Activated naive CD4-positive, alpha-beta T cell treated with anti-CD3 and anti-CD28 coated beads, Interleukin-2, amount 50 U/mL, for 24 hours (primary cell): ENCODE results near the gene GDPD2.

ENCODE experiments used
- H3K27ac Mint-ChIP-seq: one replicate; pipeline ENCODE4 v1.8.0; 2021; ENCODE audit warnings: mild to moderate bottlenecking, mixed read lengths
- H3K27me3 Mint-ChIP-seq: one replicate; pipeline ENCODE4 v1.8.0; 2021; ENCODE audit warnings: mixed read lengths
- H3K36me3 Mint-ChIP-seq: one replicate; pipeline ENCODE4 v1.8.0; 2021; ENCODE audit warnings: mixed read lengths
- H3K4me1 Mint-ChIP-seq: one replicate; pipeline ENCODE4 v1.8.0; 2021; ENCODE audit warnings: mixed read lengths
- H3K4me3 Mint-ChIP-seq: one replicate; pipeline ENCODE4 v1.8.0; 2021; ENCODE audit warnings: mild to moderate bottlenecking, mixed read lengths
- H3K9me3 Mint-ChIP-seq: one replicate; pipeline ENCODE4 v1.8.0; 2021; ENCODE audit warnings: mixed read lengths

Gene GDPD2

DNA sequence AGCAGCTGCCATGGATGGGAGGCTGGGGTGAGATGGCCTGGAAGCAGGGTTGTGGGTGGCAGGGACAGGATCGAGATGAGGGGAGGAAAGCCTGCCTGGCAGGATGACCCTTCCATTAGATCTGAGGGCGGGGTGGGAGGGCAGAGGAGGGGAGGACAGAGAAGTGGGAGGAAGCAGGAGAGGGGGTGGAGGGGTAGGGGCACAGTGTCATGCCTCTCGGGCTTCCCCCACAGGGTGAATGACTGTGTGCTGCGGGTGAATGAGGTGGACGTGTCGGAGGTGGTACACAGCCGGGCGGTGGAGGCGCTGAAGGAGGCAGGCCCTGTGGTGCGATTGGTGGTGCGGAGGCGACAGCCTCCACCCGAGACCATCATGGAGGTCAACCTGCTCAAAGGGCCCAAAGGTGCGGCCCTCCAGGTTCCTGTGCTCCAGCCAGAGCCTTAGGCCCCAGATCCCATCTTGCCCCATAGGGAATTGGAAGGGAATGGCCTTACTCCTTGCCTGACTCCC is 26.4 kb downstream of the GDPD2 start:
- Mint-ChIP-seq H3K4me1 (peaks cover 20% of the 10 kb centered on the region), H3K36me3 (no peaks in the 10 kb centered on the region), H3K27me3 (peaks cover 4% of the 10 kb centered on the region), H3K27ac (no peak overlapping the region), H3K4me3 (no peak overlapping the region), H3K9me3 (no peaks in the 10 kb centered on the region)

DNA sequence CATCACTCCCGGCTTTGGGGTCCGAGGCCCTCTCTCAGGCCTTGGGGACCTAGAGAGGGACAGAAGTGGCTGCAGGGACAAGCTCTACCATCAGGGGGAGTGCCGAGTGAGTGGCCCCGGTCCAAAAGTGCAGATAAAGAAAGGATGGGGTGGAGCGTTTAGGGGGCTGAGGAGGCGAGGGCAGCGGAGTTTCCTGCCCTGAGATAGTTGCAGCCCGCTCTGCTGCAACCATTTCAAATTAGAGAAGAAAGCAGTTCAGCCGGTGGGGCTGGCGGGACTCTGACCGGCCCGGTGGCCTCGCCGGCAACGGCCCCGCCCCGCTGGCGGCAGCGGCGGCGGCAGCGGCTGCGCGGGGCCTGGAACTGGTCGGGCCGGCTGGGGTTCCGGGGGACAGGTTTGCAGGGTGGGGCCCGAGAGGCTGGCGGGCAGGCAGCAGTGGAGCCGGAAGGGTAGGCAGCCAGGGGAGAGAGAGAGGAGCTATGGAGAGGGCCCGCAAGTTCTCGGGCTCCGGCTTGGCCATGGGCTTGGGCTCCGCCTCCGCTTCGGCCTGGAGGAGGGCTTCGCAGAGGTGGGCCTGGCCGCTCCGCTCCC is 29.1 kb downstream of the GDPD2 start:
- Mint-ChIP-seq H3K4me3 (peak overlapping the region; percentile 94), H3K27me3 (no peaks in the 10 kb centered on the region), H3K9me3 (no peaks in the 10 kb centered on the region), H3K4me1 (peaks cover 38% of the 10 kb centered on the region), H3K27ac (peak overlapping the region; percentile 91), H3K36me3 (no peaks in the 10 kb centered on the region)

DNA sequence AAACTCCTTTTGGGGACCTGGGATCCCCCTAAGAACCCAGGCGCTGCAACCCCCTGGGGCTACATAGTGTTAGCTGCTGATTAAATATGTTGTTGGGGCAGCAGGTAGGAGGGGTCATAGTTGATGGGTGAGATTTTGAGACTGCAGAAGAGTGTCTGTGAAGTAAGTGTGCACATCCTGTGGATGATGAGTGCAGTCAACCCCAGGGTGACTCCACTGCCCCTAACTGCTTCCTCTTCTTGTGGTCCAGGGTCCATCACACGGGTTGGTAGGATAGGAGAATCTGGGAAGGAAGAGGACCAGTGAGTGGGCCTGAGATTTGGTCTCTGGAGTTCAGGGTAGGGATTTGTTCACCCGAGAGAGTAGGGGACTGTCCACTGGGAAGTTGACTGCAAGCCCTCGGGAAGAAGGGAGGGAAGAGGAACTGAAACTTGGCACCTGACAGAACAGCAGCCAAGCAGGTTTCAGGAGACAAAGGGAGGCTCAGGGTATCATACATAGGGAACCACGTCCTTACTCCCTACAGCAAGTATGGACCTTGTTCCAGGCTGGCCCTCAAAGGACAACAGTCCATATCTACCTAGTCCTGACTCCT is 30.0 kb downstream of the GDPD2 start:
- Mint-ChIP-seq H3K27me3 (no peaks in the 10 kb centered on the region), H3K9me3 (no peaks in the 10 kb centered on the region), H3K27ac (peak overlapping the region; percentile 70), H3K36me3 (no peaks in the 10 kb centered on the region), H3K4me1 (peaks cover 38% of the 10 kb centered on the region), H3K4me3 (peak overlapping the region; percentile 55)

DNA sequence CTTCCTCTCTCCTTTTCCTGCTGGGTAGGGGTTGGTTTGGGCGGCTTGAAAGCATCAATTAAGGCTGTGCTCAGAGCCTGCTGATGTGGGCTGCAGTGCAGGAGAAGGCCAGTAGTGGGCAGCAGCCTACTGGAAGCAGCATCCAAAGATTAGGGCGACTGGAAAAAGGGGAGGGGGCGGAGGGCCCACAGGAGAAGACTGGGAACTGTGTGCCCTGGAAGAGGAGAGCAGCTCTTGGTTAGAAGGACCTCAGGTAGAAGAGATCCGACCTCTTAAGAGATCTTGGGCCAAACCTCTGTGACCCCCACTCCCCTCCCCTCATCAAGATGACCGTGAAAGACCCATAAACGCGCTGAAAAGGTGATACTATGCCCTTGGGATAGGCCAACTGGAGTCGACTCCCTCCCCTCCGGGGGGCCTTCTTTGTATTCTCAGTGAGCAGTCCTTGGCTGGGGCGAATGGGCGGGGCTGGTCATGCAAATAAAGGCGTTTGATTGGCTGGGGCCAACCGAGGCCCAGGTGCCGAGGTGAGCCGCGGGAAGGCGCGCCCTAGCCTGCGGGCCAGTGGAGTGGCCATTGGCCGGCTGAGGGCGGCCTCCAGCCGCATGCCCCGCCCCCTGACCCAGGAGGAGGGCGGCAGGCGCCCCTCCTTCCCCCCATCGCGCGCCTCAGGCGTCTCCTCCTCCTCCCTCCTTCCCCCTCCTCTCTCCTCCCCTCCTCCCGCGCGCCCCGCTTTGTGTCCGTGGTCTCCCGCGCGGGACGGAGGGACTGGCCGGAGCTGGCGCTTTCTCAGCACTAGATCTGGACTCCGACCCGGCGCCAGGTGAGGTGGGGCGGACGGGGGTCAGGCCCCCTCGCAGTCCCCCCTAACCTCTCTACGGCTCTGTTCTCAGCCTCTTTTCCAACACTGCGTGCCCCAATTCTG is 31.6 kb downstream of the GDPD2 start:
- no peaks in the 10 kb centered on the region for H3K9me3 Mint-ChIP-seq
- H3K4me1 Mint-ChIP-seq: peaks cover 38% of the 10 kb centered on the region
- peak overlapping the region; percentile 84 for H3K4me3 Mint-ChIP-seq
- H3K36me3 Mint-ChIP-seq: no peaks in the 10 kb centered on the region
- H3K27ac Mint-ChIP-seq: peak overlapping the region; percentile 83
- H3K27me3 Mint-ChIP-seq: no peaks in the 10 kb centered on the region

DNA sequence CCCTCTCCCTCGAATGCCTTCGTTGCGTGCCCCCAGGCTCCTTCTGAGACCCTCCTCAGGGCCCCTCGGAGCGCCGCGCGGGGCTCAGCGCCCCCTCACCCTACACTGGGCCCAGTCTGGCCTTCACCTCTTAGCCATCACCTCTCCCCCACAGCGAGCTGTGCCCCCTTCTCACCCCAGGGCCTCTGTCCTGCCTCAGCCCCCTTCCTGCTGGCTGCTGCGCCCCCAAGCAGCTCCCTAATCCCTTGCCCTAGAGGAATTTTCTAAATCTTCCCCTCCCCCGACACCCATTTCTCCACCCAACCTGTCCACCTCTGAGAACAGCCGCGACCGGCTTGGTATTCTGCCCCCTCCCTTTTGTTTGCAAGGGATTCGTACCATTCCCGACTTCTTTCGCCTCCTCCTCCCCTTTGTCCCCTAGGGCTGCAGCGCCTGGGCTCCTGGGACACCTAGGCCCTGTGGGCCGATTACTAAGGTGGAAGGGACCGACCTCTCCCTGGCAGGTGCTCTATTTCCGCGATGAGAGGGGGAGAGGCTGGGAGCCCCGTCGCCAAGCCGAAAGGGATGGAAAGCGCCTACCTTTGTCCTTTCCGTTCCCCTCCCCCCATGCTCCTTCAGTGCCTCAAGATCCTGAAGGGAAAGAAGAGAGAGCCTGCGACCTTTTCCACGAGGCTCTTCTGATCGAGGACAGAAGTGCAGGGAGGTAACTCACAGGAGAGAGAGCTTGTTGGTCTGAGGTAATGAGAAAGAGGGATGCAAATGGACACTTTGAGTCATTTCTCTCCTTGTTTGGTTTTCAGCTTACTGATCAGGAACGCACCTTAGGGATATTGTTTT is 32.5 kb downstream of the GDPD2 start:
- no peaks in the 10 kb centered on the region for H3K9me3 Mint-ChIP-seq
- H3K27ac Mint-ChIP-seq: peak overlapping the region; percentile 84
- H3K27me3 Mint-ChIP-seq: no peaks in the 10 kb centered on the region
- H3K36me3 Mint-ChIP-seq: no peaks in the 10 kb centered on the region
- peaks cover 38% of the 10 kb centered on the region for H3K4me1 Mint-ChIP-seq
- peak overlapping the region; percentile 84 for H3K4me3 Mint-ChIP-seq

DNA sequence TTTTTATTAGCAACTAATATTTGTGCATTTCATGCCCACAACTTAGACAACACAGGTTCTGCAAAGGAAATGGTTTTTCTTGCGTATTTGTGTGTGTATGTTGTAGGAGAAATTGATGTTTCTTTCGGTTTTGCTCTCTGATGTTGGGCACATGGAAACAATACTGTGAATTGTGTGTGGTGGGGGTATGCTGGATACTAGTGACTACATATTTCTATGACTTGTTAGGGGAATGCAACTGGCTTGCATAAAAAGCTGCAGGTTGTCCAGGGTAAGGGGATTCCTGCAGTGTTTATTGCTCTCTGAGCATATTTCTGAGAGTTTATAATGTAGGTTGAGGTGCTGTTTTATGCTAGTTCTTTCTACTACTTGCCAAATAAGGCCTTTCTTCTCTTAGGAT is 33.1 kb downstream of the GDPD2 start:
- no peaks in the 10 kb centered on the region for H3K9me3 Mint-ChIP-seq
- no peaks in the 10 kb centered on the region for H3K27me3 Mint-ChIP-seq
- peak overlapping the region; percentile 84 for H3K27ac Mint-ChIP-seq
- no peaks in the 10 kb centered on the region for H3K36me3 Mint-ChIP-seq
- H3K4me3 Mint-ChIP-seq: peak overlapping the region; percentile 84
- peaks cover 38% of the 10 kb centered on the region for H3K4me1 Mint-ChIP-seq

DNA sequence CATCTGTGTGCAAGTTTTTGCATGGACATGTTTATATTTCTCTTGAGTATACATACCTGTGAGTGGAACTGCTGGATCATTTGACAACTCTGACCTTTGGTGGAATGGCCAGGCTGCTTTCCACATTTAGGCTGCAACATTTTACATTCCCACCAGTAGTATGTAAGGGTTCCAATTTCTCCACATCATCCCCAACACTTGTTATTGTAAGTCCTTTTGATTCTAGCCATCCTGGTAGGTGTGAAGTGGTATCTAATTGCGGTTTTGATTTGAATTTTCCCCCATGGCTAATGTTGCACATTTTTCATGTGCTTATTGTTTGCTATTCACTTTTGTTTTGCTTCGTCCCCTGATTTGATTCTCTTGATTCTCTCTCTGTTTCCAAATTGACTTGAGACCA is 37.9 kb downstream of the GDPD2 start:
- Mint-ChIP-seq H3K27me3 (no peaks in the 10 kb centered on the region), H3K4me3 (no peak overlapping the region), H3K4me1 (peaks cover 12% of the 10 kb centered on the region), H3K27ac (no peak overlapping the region), H3K36me3 (no peaks in the 10 kb centered on the region), H3K9me3 (no peaks in the 10 kb centered on the region)

DNA sequence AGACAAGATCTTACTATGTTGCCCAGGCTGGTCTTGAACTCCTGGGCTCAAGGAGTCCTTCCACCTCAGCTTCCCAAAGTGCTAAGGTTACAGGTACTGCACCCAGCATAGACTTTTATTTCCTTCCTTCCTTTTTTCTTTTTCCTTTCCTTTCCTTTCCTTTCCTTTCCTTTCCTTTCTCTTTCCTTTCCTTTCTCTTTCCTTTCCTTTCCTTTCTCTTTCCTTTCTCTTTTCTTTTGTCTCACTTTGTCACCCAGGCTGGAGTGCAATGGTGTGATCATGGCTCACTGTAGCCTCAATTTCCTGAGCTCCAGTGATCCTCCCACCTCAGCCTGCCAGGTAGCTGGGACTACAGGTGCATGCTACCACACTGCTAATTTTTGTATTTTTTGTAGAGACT is 40.9 kb downstream of the GDPD2 start:
- Mint-ChIP-seq H3K36me3 (peaks cover 3% of the 10 kb centered on the region), H3K27me3 (no peaks in the 10 kb centered on the region), H3K9me3 (no peaks in the 10 kb centered on the region), H3K4me1 (no peaks in the 10 kb centered on the region), H3K4me3 (no peak overlapping the region), H3K27ac (no peak overlapping the region)

DNA sequence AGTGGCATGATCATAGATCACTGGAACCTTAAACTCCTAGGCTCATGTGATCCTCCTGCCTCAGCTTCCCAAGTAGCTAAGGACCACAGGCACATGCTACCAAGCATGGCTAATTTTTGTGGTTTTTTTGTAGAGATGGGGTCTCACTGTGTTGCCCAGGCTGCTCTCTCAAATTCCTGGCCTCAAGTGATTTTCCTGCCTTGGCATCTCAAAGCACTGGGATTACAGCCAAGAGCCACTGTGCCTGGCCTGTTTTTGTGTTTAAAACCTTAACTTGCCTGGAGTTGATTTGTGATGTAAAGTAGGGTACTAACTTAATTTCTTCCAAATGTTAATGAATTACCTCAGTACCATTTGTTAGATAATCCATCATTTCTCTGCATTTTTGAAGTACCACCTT is 43.9 kb downstream of the GDPD2 start:
- Mint-ChIP-seq H3K9me3 (no peaks in the 10 kb centered on the region), H3K36me3 (peaks cover 8% of the 10 kb centered on the region), H3K4me1 (peaks cover 13% of the 10 kb centered on the region), H3K27ac (no peak overlapping the region), H3K27me3 (no peaks in the 10 kb centered on the region), H3K4me3 (no peak overlapping the region)

DNA sequence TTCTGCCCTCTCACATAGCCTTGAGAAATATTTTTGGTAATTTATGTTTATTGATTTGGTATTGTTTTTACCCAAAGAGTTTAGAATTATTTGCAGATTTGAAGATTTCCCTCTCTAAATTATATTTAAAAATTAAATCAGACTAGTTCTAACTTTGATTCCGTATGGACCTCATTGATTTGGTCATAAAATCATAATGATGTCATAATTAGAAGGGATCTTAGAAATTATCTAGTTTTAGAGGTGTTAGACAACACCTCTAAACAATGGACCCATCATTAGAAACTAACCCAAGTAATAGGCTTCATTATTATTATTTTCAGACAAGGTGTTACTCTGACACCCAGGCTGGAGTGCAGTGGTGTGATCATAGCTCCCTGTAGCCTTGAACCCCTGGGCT is 45.6 kb downstream of the GDPD2 start:
- Mint-ChIP-seq H3K4me3 (no peak overlapping the region), H3K36me3 (peaks cover 8% of the 10 kb centered on the region), H3K4me1 (peaks cover 13% of the 10 kb centered on the region), H3K27me3 (no peaks in the 10 kb centered on the region), H3K27ac (no peak overlapping the region), H3K9me3 (no peaks in the 10 kb centered on the region)

DNA sequence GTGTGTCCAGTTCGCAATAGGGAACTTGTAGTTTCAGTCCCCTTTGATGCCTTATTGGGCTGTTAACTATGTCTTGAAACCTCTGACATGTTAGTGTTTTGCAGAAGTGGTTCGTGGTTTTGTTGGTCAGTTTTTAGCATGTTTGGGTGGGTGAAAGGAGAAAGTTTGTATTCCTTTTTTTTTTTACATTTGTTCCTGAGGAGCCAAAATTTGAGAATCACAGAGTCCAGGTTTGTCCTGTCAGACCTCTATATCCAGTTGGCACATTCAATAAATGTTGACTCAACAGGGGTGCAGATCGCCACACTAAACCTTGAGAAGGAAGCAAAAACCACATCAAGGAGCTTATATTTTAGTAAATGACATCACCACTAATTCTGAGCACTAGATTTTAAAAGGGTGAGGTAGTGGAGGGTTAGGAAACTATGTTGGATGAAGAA is 47.8 kb downstream of the GDPD2 start:
- peaks cover 13% of the 10 kb centered on the region for H3K4me1 Mint-ChIP-seq
- H3K27ac Mint-ChIP-seq: no peak overlapping the region
- no peaks in the 10 kb centered on the region for H3K27me3 Mint-ChIP-seq
- no peaks in the 10 kb centered on the region for H3K9me3 Mint-ChIP-seq
- peaks cover 12% of the 10 kb centered on the region for H3K36me3 Mint-ChIP-seq
- no peak overlapping the region for H3K4me3 Mint-ChIP-seq

DNA sequence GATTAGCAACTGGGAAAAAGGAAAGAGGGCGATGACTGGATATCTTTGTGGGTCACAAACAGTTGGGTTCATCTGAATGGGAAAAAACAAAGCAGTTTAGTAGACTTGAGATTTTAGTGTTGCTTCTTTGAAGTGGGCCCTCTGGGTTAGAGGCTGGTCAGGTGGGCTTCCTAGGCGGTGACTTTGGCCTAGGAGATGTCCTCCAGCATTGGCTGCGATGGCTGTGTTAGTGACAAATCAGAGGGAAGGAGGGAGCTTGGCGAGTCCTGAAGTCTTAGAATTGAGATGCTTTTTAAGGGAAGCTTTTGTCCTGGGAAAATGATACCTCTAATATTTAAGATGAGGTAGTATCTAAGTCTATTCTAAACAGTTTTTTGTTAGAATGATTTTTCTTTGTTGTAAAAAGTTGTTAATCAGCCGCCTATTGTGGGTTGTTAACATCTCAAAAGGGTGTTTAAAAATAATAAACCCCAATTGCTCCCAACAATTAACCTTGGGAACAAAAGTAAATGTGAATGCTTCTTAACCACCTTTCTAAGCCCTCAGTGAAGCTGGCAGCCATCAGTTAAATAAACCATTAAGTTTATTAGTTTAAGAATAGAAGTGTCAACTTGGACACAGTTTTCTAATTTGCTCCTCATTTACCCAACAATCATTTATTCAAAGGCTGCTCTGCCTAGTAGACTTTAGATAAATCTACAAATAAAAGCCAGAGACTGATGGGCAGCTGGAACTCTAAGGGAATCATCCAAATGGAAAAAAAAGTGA is 53.2 kb downstream of the GDPD2 start:
- Mint-ChIP-seq H3K9me3 (no peaks in the 10 kb centered on the region), H3K4me1 (peaks cover 5% of the 10 kb centered on the region), H3K27ac (no peak overlapping the region), H3K36me3 (peaks cover 4% of the 10 kb centered on the region), H3K27me3 (no peaks in the 10 kb centered on the region), H3K4me3 (no peak overlapping the region)

DNA sequence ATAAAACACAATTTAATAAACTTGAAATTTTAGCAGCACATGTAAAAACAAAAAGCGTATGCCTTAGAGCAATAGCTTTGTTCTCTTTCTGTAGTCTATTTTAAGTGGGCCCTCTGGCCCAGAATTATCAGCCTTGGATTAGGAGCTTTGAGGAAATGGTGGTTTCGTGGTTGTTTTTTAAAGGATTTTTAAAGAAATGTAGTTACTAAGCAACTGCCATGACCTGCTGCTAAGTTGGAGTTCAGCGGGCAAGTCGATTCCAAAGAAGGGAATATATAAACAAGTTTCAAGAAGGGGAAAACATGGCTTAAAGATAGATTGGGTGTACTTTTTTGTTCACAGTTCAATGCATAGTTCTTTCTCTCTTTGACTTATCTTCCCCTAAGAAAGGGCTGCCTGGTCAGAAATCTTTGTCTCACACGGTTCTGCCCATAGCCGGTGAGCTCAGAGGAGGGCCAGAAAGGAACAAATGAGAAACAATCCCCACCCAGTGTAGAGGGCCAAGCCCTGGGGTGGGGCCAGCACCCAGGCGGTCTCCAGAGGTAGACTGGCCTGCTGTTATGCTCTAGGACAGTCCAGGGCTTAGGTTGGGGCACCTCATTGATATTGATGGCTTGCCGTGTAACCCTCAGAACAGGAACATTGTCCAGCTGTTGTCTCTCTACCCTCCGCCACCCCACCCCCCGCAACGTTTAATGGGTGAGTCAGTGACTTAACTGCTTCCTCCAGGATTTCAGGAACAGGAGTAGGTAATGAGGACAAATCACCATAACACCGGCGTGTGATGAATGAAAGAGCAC is 54.0 kb downstream of the GDPD2 start:
- Mint-ChIP-seq H3K27me3 (no peaks in the 10 kb centered on the region), H3K36me3 (peaks cover 7% of the 10 kb centered on the region), H3K9me3 (no peaks in the 10 kb centered on the region), H3K4me1 (no peaks in the 10 kb centered on the region), H3K4me3 (no peak overlapping the region), H3K27ac (no peak overlapping the region)

DNA sequence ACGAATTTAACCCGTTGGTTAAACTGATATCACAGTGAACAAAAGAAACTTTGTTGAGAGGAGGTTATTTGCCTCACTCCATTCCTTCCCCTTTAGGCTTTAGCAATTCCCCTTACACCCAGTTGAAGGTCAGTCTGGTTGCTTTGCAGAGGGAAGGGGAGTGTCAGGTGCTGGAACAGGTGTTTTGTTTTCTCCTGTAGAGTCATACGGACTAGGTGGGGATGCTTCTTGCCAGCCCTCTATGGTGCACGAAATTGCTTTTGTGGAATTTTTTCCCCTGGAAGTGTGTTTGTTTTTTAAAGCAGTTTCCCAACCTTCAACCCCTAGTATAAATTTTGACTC is 54.6 kb downstream of the GDPD2 start:
- Mint-ChIP-seq H3K9me3 (no peaks in the 10 kb centered on the region), H3K4me3 (no peak overlapping the region), H3K27ac (no peak overlapping the region), H3K27me3 (no peaks in the 10 kb centered on the region), H3K4me1 (no peaks in the 10 kb centered on the region), H3K36me3 (peaks cover 7% of the 10 kb centered on the region)
